A549 treated with GW870086 at 1 μM for 4 hours (cell line): Measurements from ENCODE around the gene CCDC9. TPM values are rescaled to one million over a fixed set of nuclear protein-coding genes. Genes with fewer than 3 reads are reported as not detected.

Experiments used
- total RNA-seq: library from RNA; stranded (reverse); fragments of 200-300 nt; extraction: Qiagen RNA extraction; gene quantifications from 5 replicates; pipeline ENCODE4 v1.2.3, GENCODE V29; 2022; ENCODE audit warnings: low read depth

The CCDC9 gene
- total RNA-seq = 21.4 to 24.9 TPM (median 23.7 TPM) in 5 replicates

DNA sequence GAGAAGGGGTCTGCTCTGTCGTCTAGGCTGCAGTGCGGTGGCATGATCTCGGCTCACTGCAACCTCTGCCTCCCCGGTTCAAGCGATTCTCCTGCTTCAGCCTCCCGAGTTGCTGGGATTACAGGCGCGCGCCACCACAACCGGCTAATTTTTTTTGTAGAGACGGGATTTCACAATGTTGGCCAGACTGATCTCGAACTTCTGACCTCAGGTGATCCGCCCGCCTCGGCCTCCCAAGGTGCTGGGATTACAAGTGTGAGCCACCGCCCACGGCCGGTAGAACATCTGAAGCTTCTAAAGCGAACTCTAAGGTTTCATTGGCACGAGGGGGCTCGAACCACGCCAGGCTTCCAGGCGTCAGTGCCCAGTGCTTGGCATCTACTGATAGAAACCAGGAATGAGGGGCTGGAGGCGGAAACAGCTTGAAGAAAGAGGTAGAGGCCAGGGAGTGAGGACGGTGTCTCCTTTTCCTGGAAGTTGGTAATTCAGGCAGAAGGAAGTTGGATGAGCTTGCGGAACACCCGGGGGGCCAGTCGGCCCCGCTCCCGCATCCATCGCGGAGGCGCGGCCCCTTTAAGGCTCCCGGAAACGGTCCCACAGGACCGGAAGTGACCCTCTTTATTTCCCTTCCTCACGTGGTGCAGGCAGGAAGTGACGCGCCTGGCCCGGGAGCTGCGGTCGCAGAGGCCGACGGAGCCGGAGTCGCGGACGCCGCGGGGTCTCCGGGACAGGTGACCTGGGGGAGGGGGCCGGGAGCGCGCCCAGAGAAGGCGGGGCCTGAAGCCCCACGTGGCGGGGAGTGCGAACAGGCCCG lies at the start of gene CCDC9:
Gene CCDC9 (plus strand): TSS at position 647 of the 814 bp plus-strand sequence. CDS start 1,876 bp downstream, outside the sequence.

DNA sequence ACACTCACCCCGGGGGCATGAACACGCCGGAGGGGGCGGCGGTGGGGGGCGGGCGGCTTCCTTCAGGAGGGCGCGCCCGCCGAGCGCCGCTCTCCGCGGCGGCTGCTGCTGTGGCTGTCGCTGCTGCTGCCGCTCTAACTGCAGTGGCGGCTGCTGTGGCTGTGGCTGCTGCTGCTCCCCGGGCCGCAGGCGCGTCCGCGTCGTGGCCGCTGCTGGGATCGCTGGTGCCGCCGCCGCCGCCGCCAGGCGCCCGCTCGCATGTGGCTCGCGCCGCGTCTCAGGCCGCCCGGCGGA lies 25.5 kb upstream of the CCDC9 start, which contains the start of gene BBC3:
Gene BBC3 (minus strand): TSS at position 279 of the 294 bp plus-strand sequence. CDS start 2,768 bp downstream, outside the sequence.

DNA sequence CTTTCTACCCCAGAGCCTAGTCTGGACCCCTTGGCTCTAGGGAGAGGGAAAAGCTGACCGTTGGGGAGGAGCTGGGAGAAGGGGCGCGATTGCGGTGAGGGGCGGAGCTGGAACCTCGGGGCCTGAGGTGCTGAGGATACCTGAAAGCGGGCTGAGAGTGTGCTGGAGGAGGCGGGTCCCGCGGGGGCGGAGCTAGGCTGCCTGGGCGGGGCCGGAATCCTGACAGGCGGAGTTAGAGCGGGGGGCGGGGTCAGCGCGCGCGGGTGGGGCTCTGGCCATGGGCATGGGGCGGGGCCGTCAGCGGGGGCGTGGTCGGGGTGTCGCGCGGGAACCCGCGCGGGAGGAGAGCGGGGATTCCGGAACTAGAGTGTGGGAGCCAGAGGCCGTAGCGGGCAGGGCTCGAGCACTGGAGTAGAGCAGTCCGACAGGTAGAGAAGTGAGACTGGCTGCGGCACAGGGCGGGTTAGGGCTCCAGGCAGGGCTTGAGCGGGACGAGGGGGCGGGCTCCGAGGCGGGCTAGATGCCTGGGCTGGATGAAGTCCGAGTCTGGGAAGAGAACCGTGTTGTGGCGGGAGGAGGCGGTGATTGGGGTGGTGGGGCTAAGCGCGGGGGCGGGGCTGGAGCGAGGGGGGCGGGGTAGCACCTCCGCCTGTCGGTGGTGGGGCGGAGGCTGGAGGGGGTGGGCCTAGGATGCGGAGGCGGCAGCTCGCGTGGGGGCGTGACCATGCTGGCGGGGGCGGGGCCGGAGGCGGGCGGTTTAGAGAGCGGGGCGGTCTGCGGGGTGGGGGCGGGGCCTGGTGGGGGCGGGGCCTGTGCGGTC lies 18.0 kb downstream of the CCDC9 start, which contains the start of gene INAFM1:
Gene INAFM1 (plus strand): TSS at position 815 of the 820 bp plus-strand sequence. CDS start 35 bp downstream, outside the sequence.

DNA sequence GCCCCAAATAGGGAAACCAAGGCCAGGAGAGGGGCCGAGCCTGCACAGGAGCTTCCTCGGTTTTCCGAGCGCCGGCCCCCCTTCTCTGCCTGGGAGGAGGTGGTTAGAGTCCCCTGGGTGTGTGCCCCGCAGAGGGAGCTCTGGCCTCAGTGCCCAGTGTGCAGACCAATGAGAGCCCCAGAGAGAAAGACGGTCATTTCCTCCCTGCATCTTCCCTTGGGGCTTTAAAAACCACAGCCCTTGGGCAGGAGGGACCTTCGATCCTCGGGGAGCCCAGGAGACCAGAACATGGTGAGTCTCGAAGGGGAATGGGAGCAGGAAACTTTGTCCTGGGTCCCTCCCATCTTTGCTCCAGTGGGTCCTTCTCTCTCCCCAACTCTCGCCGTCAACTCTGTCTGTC lies 53.3 kb downstream of the CCDC9 start, which contains the start of gene C5AR1:
Gene C5AR1 (plus strand): TSS at position 254 of the 400 bp plus-strand sequence. CDS start 35 bp downstream, at position 289.

Other genes with a start within 250 kb of the CCDC9 start
- 5.0 to 8.2 TPM (median 7.0 TPM) in 5 replicates for gene NPAS1, start 236.7 kb upstream of the CCDC9 start, total RNA-seq
- 50.7 to 73.9 TPM (median 72.0 TPM) in 5 replicates for gene TMEM160, start 207.9 kb upstream of the CCDC9 start, total RNA-seq
- 19.7 to 23.0 TPM (median 20.4 TPM) in 5 replicates for gene ZC3H4, start 142.7 kb upstream of the CCDC9 start, total RNA-seq
- gene SAE1, start 125.7 kb upstream of the CCDC9 start, total RNA-seq = 197 to 219 TPM (median 209 TPM) in 5 replicates
- gene BBC3, start 25.3 kb upstream of the CCDC9 start, total RNA-seq = 13.9 to 26.4 TPM (median 23.7 TPM) in 5 replicates
- 4.3 to 11.0 TPM (median 9.7 TPM) in 5 replicates for gene INAFM1, start 18.4 kb downstream of the CCDC9 start, total RNA-seq
- 1.4 to 2.3 TPM (median 2.2 TPM) in 5 replicates for gene C5AR1, start 53.3 kb downstream of the CCDC9 start, total RNA-seq
- gene C5AR2, start 75.7 kb downstream of the CCDC9 start, total RNA-seq = 7.6 to 13.5 TPM (median 13.0 TPM) in 5 replicates
- gene DHX34, start 92.8 kb downstream of the CCDC9 start, total RNA-seq = 27.5 to 38.3 TPM (median 34.1 TPM) in 5 replicates
- gene MEIS3, start 163.0 kb downstream of the CCDC9 start, total RNA-seq = 31.1 to 41.8 TPM (median 37.4 TPM) in 5 replicates
- 0.36 to 1.5 TPM (median 0.42 TPM) in 5 replicates for gene SLC8A2, start 215.4 kb downstream of the CCDC9 start, total RNA-seq
- 14.1 to 23.7 TPM (median 22.9 TPM) in 5 replicates for gene KPTN, start 227.7 kb downstream of the CCDC9 start, total RNA-seq